HepG2 (cell line): Measurements from ENCODE around the gene DAPL1. TPM values are rescaled to one million over a fixed set of nuclear protein-coding genes. Genes with fewer than 3 reads are reported as not detected.

Source experiments
- ATAC-seq: fragments of 200-7000 bp; cut with Tn5 transposase; 3 replicates; pipeline ENCODE4 v1.9.1; 2020; ENCODE audit warnings: mild to moderate bottlenecking, moderate library complexity
- BruUV-seq: library from RNA; stranded (reverse); fragments of 400-500 nt; replicated peaks from 2 replicates; lab custom pipeline; 2021; lab: Mats Ljungman, UMichigan
- CTCF ChIA-PET: fragments of 300-600 bp; formaldehyde crosslinking; extraction: SDS; loops from one replicate; lab custom pipeline; 2021; ENCODE audit warnings: low total read pairs, inconsistent platforms, low intra/inter-chr PET ratio; lab: Yijun Ruan, JAX
- POLR2A ChIA-PET: fragments of 350-600 bp; sonication (Branson Sonifier 250); formaldehyde crosslinking; loops from one replicate; lab custom pipeline; 2020; ENCODE audit warnings: antibody characterized with exemption, inconsistent platforms; lab: Yijun Ruan, JAX
- DNase-seq: peaks from one replicate; pipeline ENCODE4 v3.0.0-alpha.2; 2015; ENCODE audit warnings: low spot score
- FAIRE-seq: peaks from 3 replicates; lab custom pipeline; 2011; peaks lifted over from hg19 to GRCh38; lab: Jason Lieb, UNC
- H2AFZ ChIP-seq: one replicate; pipeline ENCODE4 v1.6.1; 2011; ENCODE audit warnings: low read length, inconsistent platforms
- H3K27ac ChIP-seq: fragments of 300-600 bp; 3 replicates; pipeline ENCODE4 v1.8.0; 2011; ENCODE audit warnings: mixed run types, mild to moderate bottlenecking, mixed read lengths, low read length, inconsistent platforms; ENCODE audit not compliant: insufficient read depth; ENCODE audit errors: extremely low read length
- H3K27me3 ChIP-seq, 2 experiments: fragments of 200-600 bp in 1 of 2; 2 replicates in 1 of 2; 3 replicates in 1 of 2; pipeline versions ENCODE4 v1.6.0 to v1.8.0; 2011; ENCODE audit warnings: low read length in 2 of 2, mild to moderate bottlenecking in 2 of 2, moderate library complexity in 2 of 2, inconsistent platforms in 1 of 2; ENCODE audit not compliant: insufficient read depth in 2 of 2, control insufficient read depth in 1 of 2
- H3K36me3 ChIP-seq, 2 experiments: fragments of 200-600 bp in 1 of 2; replicated peaks in 1 of 2; 2 replicates in 1 of 2; 3 replicates in 1 of 2; pipeline versions ENCODE4 v1.5.1 to v1.8.0; 2011; ENCODE audit warnings: low read length in 2 of 2, inconsistent platforms in 1 of 2; ENCODE audit not compliant: insufficient read depth in 2 of 2, control insufficient read depth in 1 of 2
- H3K4me1 ChIP-seq: 2 replicates; pipeline ENCODE4 v1.5.1; 2012; ENCODE audit warnings: low read length, inconsistent platforms; ENCODE audit not compliant: insufficient read depth
- H3K4me2 ChIP-seq: 2 replicates; pipeline ENCODE4 v1.6.0; 2011; ENCODE audit warnings: low read depth, low read length, inconsistent platforms
- H3K4me3 ChIP-seq, 3 experiments: fragments of 200-600 bp in 1 of 3; sonication (generic), shearing (Covaris generic) in 1 of 3; replicated peaks in 1 of 3; 2 replicates each; pipeline ENCODE4 v1.5.1; 2011 to 2016; ENCODE audit warnings: low read length in 3 of 3, inconsistent platforms in 2 of 3, low read depth in 2 of 3, mild to moderate bottlenecking in 2 of 3, control low read depth in 1 of 3, mixed read lengths in 1 of 3; ENCODE audit not compliant: insufficient read depth in 1 of 3
- H3K79me2 ChIP-seq: one replicate; pipeline ENCODE4 v1.6.1; 2011; ENCODE audit warnings: low read length, inconsistent platforms; ENCODE audit not compliant: insufficient read depth
- H3K9ac ChIP-seq: 2 replicates; pipeline ENCODE4 v1.6.0; 2011; ENCODE audit warnings: mild to moderate bottlenecking, low read depth, low read length, inconsistent platforms; ENCODE audit not compliant: insufficient read depth
- H3K9me3 ChIP-seq: 2 replicates; pipeline ENCODE4 v1.5.1; 2012; ENCODE audit warnings: mild to moderate bottlenecking, low read length
- H4K20me1 ChIP-seq: 2 replicates; pipeline ENCODE4 v1.6.0; 2011; ENCODE audit warnings: inconsistent platforms, mild to moderate bottlenecking, low read length, moderate library complexity; ENCODE audit not compliant: insufficient read depth
- PRPF4 ChIP-seq: fragments of 200-400 bp; formaldehyde crosslinking; IDR thresholded peaks from 2 replicates; pipeline ENCODE4 v1.6.1; 2016; ENCODE audit warnings: low read length, low read depth; ENCODE audit not compliant: poor library complexity, severe bottlenecking
- SAP130 ChIP-seq: IDR thresholded peaks from 2 replicates; pipeline ENCODE4 v1.6.1; 2016; ENCODE audit warnings: low read depth
- SYNCRIP ChIP-seq: fragments of 200-400 bp; formaldehyde crosslinking; IDR thresholded peaks from 2 replicates; pipeline ENCODE4 v1.6.1; 2018; ENCODE audit warnings: mild to moderate bottlenecking, low read depth, low read length; ENCODE audit not compliant: insufficient read depth
- ZIK1 ChIP-seq: sonication (generic); formaldehyde crosslinking; IDR thresholded peaks from 2 replicates; pipeline ENCODE4 v1.5.0; 2020; ENCODE audit warnings: mild to moderate bottlenecking, low read depth, missing genetic modification reagents, borderline replicate concordance
- ZNF558 ChIP-seq: sonication (generic); formaldehyde crosslinking; IDR thresholded peaks from 2 replicates; pipeline ENCODE4 v1.9.0; 2022; ENCODE audit warnings: mild to moderate bottlenecking, missing genetic modification reagents, borderline replicate concordance
- ZNF615 ChIP-seq: sonication (generic); formaldehyde crosslinking; IDR thresholded peaks from 2 replicates; pipeline ENCODE4 v1.5.0; 2020; ENCODE audit warnings: mild to moderate bottlenecking, missing genetic modification reagents, borderline replicate concordance
- WGBS: methylation state at CpG from one replicate; pipeline ENCODE4 v1.1.6; 2017; ENCODE audit warnings: low lambda C conversion rate; 5-methylcytosine and 5-hydroxymethylcytosine counted together
- in situ Hi-C: cut with HindIII; loops from 2 replicates; pipeline ENCODE4 v1.10.0; 2017; ENCODE audit warnings: low pct_unique_long_range_greater_than_20kb; ENCODE audit not compliant: extremely low pct_ligation_motif_present
- intact Hi-C: fragments of 100-400 bp; cut with micrococcal nuclease; formaldehyde crosslinking; loops from one replicate; pipeline ENCODE4 v1.10.0; 2022; ENCODE audit not compliant: unreplicated experiment
- polyA plus RNA-seq, 8 experiments: library from polyadenylated mRNA; depleted of rRNA in 3 of 8; stranded (reverse) in 7 of 8; unstranded in 1 of 8; fragments of >200 nt; fragmentation: Illumina TruSeq in 4 of 8; extraction: Trizol in 4 of 8; gene quantifications; 2 replicates each; pipeline versions ENCODE4 v1.2.1 to v1.2.3, GENCODE V29; 2011 to 2016; ENCODE audit warnings: low read depth in 4 of 8, missing spikeins in 1 of 8, mixed read lengths in 1 of 8; ENCODE audit not compliant: insufficient read depth in 1 of 8
- total RNA-seq, 5 experiments: library from RNA; depleted of rRNA; stranded (reverse); fragments of >200 nt; fragmentation: Illumina TruSeq; extraction: Trizol; gene quantifications; 2 replicates each; pipeline ENCODE4 v1.2.3, GENCODE V29; 2016; ENCODE audit warnings: low read depth in 1 of 5
- TF ChIP-seq, protein P1 (sequence below): sonication (generic); formaldehyde crosslinking; IDR thresholded peaks from 2 replicates; pipeline ENCODE4 v1.4.0; 2020; ENCODE audit warnings: low read depth, mild to moderate bottlenecking, missing genetic modification reagents
- TF ChIP-seq, protein P2 (sequence below): sonication (generic); formaldehyde crosslinking; IDR thresholded peaks from 2 replicates; pipeline ENCODE4 v1.4.0; 2020; ENCODE audit warnings: missing genetic modification reagents

The DAPL1 gene
- total and polyA plus RNA-seq, 2 of the 13 experiments (the other 11 are each of a cell fraction or from before 2014, with no cell fraction given) = not detected

DNA sequence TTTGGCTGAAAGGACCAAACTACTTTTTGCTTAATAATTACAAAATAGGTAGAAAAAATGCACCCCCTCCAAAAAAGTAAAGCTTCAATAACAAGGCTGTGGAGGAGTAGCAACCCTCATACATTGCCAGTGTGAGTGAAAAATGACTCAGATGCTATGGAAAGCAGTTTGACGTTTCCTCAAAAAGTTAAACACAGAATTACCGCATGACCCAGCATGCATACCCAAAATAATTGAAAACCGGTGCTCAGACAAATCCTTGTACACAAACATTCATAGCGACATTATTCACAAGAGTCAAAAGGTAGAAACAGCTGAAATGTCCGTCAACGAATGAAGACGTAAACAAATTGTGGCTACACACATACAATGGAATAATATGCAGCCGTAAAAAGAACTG, 38.8 kb upstream of the DAPL1 start (continued):
- TF ChIP-seq, protein P1, sequence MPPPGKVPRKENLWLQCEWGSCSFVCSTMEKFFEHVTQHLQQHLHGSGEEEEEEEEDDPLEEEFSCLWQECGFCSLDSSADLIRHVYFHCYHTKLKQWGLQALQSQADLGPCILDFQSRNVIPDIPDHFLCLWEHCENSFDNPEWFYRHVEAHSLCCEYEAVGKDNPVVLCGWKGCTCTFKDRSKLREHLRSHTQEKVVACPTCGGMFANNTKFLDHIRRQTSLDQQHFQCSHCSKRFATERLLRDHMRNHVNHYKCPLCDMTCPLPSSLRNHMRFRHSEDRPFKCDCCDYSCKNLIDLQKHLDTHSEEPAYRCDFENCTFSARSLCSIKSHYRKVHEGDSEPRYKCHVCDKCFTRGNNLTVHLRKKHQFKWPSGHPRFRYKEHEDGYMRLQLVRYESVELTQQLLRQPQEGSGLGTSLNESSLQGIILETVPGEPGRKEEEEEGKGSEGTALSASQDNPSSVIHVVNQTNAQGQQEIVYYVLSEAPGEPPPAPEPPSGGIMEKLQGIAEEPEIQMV (CRISPR knock-in tag) = no peak
- no peak for TF ChIP-seq PRPF4

DNA sequence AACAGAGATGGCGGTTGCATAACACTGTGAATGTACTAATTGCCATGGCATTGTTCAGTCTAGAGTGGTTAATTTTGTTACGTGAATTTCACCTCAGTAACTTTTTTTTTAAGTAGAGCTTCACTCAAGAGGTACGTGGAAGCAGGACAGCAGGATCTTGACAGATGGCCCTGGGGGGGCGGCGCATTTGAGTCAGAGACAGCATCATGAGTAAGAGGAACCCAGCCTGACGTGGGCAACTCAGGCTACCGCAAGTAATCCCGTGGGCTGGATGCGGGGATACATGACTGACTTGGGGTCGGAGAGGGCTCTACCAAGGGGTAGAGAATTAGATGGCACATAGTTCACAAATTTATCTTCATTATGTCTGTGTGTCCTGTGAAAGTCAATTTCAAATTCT, 38.1 kb upstream of the DAPL1 start:
- Histone ChIP-seq H3K9ac (no peak overlapping the region), H3K27ac (no peak overlapping the region), H3K27me3 (peaks cover 0 to 20% of the 10 kb centered on the region in 2 experiments; a peak in 3 of 5 replicates), H4K20me1 (no peaks in the 10 kb centered on the region)
- 65% methylated on average over 10 of the region's 10 CpGs for WGBS
- intact Hi-C loops = loop anchor here (10.0 kb wide), 1 partner anchor 982 kb away; no protein-coding TSS in a partner anchor
- TF ChIP-seq, protein P2, sequence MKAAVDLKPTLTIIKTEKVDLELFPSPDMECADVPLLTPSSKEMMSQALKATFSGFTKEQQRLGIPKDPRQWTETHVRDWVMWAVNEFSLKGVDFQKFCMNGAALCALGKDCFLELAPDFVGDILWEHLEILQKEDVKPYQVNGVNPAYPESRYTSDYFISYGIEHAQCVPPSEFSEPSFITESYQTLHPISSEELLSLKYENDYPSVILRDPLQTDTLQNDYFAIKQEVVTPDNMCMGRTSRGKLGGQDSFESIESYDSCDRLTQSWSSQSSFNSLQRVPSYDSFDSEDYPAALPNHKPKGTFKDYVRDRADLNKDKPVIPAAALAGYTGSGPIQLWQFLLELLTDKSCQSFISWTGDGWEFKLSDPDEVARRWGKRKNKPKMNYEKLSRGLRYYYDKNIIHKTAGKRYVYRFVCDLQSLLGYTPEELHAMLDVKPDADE = no peak
- no peak for TF ChIP-seq ZNF558 (CRISPR knock-in tag)
- TF ChIP-seq ZIK1 (CRISPR knock-in tag) = no peak
- TF ChIP-seq SAP130 (CRISPR knock-in tag) = no peak
- TF ChIP-seq ZNF615 (CRISPR knock-in tag) = no peak
- TF ChIP-seq SYNCRIP = no peak
- TF ChIP-seq, all 625 proteins: peak for 0
- Histone ChIP-seq H3K36me3 (no peaks in the 10 kb centered on the region), H3K9me3 (no peaks in the 10 kb centered on the region), H3K4me2 (no peak overlapping the region), H3K4me1 (peaks cover 7% of the 10 kb centered on the region; the same call in 1 of the 2 replicates), H3K79me2 (no peaks in the 10 kb centered on the region), H2AFZ (no peak overlapping the region), H3K4me3 (no peak overlapping the region)
- ChIA-PET POLR2A (no interaction called here), CTCF (no interaction called here)
- DNase-seq (no peak), ATAC-seq (no peak), FAIRE-seq (no peak)
- in situ Hi-C loops = no loop called here
- no TSS peak for BruUV-seq
